Mesodermal cell (in vitro differentiated cells): ENCODE data around the gene AK2.
"Not testable (repeated sequence)": the region's sequence is repeated elsewhere in the genome, so short reads cannot be mapped to it uniquely, and the experiment has no call there.

ENCODE experiments used
- H3K27ac ChIP-seq: 2 replicates; pipeline ENCODE4 v1.7.0; 2013; ENCODE audit warnings: mild to moderate bottlenecking, low read depth, low read length, moderate library complexity; ENCODE audit not compliant: severe bottlenecking
- H3K36me3 ChIP-seq: 2 replicates; pipeline ENCODE4 v1.7.1; 2013; ENCODE audit warnings: mild to moderate bottlenecking, low read length, moderate library complexity; ENCODE audit not compliant: control insufficient read depth, insufficient read depth
- H3K4me1 ChIP-seq: one replicate; pipeline ENCODE4 v1.7.1; 2013; ENCODE audit warnings: mild to moderate bottlenecking, low read length; ENCODE audit not compliant: insufficient read depth, control insufficient read depth, poor library complexity, severe bottlenecking
- H3K4me3 ChIP-seq: 2 replicates; pipeline ENCODE4 v1.7.0; 2013; ENCODE audit warnings: low read length, control low read depth, mild to moderate bottlenecking; ENCODE audit not compliant: insufficient read depth, poor library complexity, severe bottlenecking; ENCODE audit errors: extremely low read depth
- H3K9me3 ChIP-seq: 2 replicates; pipeline ENCODE4 v1.7.1; 2013; ENCODE audit warnings: mild to moderate bottlenecking, low read length, moderate library complexity; ENCODE audit not compliant: control insufficient read depth
- WGBS, 2 experiments: methylation state at CpG; one replicate each; pipeline ENCODE4 v1.1.5; 2013; ENCODE audit warnings: missing lambda C conversion rate in 2 of 2; ENCODE audit not compliant: insufficient coverage in 2 of 2; 5-methylcytosine and 5-hydroxymethylcytosine counted together

AK2 gene

GRCh38 chr1:32984455-32985171, 52.1 kb downstream of the AK2 start:
- Histone ChIP-seq H3K9me3 (no peaks in the 10 kb centered on the region), H3K4me1 (peaks cover 20% of the 10 kb centered on the region), H3K36me3 (no peaks in the 10 kb centered on the region), H3K4me3 (no peak overlapping the region), H3K27ac (peak overlapping the region; percentile 13)
- WGBS, 2 experiments: no CpG with 5 or more reads among the region's 1 CpG

GRCh38 chr1:32984090-32984454, 52.6 kb downstream of the AK2 start:
- H3K27ac ChIP-seq: peak overlapping the region; percentile 13
- peaks cover 15% of the 10 kb centered on the region for H3K4me1 ChIP-seq
- H3K4me3 ChIP-seq: no peak overlapping the region
- no peaks in the 10 kb centered on the region for H3K36me3 ChIP-seq
- no peaks in the 10 kb centered on the region for H3K9me3 ChIP-seq
- WGBS, 2 experiments: 57 to 58% methylated on average over 3 to 4 of the region's 4 CpGs

GRCh38 chr1:32983020-32983419, 53.7 kb downstream of the AK2 start:
- H3K4me3 ChIP-seq: no peak overlapping the region
- 90 to 98% methylated on average over 3 of the region's 3 CpGs for WGBS, 2 experiments

GRCh38 chr1:32981003-32981901, 55.4 kb downstream of the AK2 start:
- Histone ChIP-seq H3K36me3 (no peaks in the 10 kb centered on the region), H3K9me3 (no peaks in the 10 kb centered on the region), H3K27ac (peak overlapping the region; percentile 41)

More at GRCh38 chr1:32983020-32983419, 53.7 kb downstream of the AK2 start:
- Histone ChIP-seq H3K27ac (no peak overlapping the region), H3K9me3 (no peaks in the 10 kb centered on the region), H3K4me1 (peaks cover 9% of the 10 kb centered on the region), H3K36me3 (no peaks in the 10 kb centered on the region)

GRCh38 chr1:32980080-32980479, 56.6 kb downstream of the AK2 start:
- WGBS, 2 experiments: 96 to 98% methylated on average over 9 to 10 of the region's 10 CpGs
- Histone ChIP-seq H3K27ac (no peak overlapping the region), H3K36me3 (no peaks in the 10 kb centered on the region), H3K4me3 (no peak overlapping the region), H3K4me1 (peaks cover 9% of the 10 kb centered on the region), H3K9me3 (no peaks in the 10 kb centered on the region)

More at GRCh38 chr1:32981003-32981901, 55.4 kb downstream of the AK2 start:
- Histone ChIP-seq H3K4me3 (no peak overlapping the region), H3K4me1 (peaks cover 9% of the 10 kb centered on the region)
- WGBS, 2 experiments: 82 to 86% methylated on average over 2 to 5 of the region's 8 CpGs

GRCh38 chr1:32978854-32979253, 57.8 kb downstream of the AK2 start:
- H3K4me1 ChIP-seq: no peaks in the 10 kb centered on the region
- no peaks in the 10 kb centered on the region for H3K36me3 ChIP-seq
- no peaks in the 10 kb centered on the region for H3K9me3 ChIP-seq
- no peak overlapping the region for H3K27ac ChIP-seq
- 77 to 82% methylated on average over 2 to 3 of the region's 4 CpGs for WGBS, 2 experiments
- no peak overlapping the region for H3K4me3 ChIP-seq

- H3K4me3 ChIP-seq: no peak overlapping the region
- no peaks in the 10 kb centered on the region for H3K4me1 ChIP-seq
- H3K9me3 ChIP-seq: no peaks in the 10 kb centered on the region
- H3K27ac ChIP-seq: no peak overlapping the region
- H3K36me3 ChIP-seq: no peaks in the 10 kb centered on the region
- 91 to 92% methylated on average over 3 to 4 of the region's 4 CpGs for WGBS, 2 experiments
These were observed 59.1 kb downstream of the AK2 start for GRCh38 chr1:32977546-32978087.

GRCh38 chr1:32975055-32975454, 61.6 kb downstream of the AK2 start:
- H3K4me1 ChIP-seq, H3K27ac ChIP-seq, H3K4me3 ChIP-seq, H3K9me3 ChIP-seq, H3K36me3 ChIP-seq: not testable (repeated sequence)
- WGBS, 2 experiments: 96 to 99% methylated on average over 17 to 19 of the region's 30 CpGs

GRCh38 chr1:32973458-32973857, 63.2 kb downstream of the AK2 start:
- peak overlapping the region; percentile 42 for H3K4me3 ChIP-seq
- WGBS, 2 experiments: no CpG with 5 or more reads among the region's 6 CpGs

GRCh38 chr1:32972814-32973428, 63.8 kb downstream of the AK2 start:
- 0 to 1% methylated on average over 28 to 31 of the region's 58 CpGs for WGBS, 2 experiments

More at GRCh38 chr1:32973458-32973857, 63.2 kb downstream of the AK2 start:
- not testable (repeated sequence) for H3K36me3 ChIP-seq, H3K4me1 ChIP-seq, H3K9me3 ChIP-seq, H3K27ac ChIP-seq

More at GRCh38 chr1:32972814-32973428, 63.8 kb downstream of the AK2 start:
- Histone ChIP-seq H3K27ac (no peak overlapping the region), H3K4me3 (peak overlapping the region; percentile 42), H3K36me3 (no peaks in the 10 kb centered on the region), H3K4me1 (no peaks in the 10 kb centered on the region), H3K9me3 (no peaks in the 10 kb centered on the region)
